Gastrocnemius medialis (tissue), 4 donors: Measurements from ENCODE around the gene ADARB2.

Experiments used
- CTCF ChIP-seq, 5 experiments: fragments of 450-650 bp in 3 of 5; fragments of 200-600 bp in 2 of 5; sonication (generic) in 2 of 5; IDR thresholded peaks in 4 of 5; conservative IDR thresholded peaks in 1 of 5; 1 replicate in 4 of 5; 2 replicates in 1 of 5; pipeline ENCODE4 v1.5.1; 2016 to 2019; ENCODE audit warnings: antibody characterized with exemption in 5 of 5, mild to moderate bottlenecking in 3 of 5, moderate library complexity in 3 of 5
- POLR2A ChIP-seq, 2 donors: fragments of 450-650 bp; IDR thresholded peaks; one replicate each; pipeline ENCODE4 v1.6.1; 2017; ENCODE audit warnings: antibody characterized with exemption in 2 of 2, mild to moderate bottlenecking in 2 of 2, moderate library complexity in 2 of 2

DNA sequence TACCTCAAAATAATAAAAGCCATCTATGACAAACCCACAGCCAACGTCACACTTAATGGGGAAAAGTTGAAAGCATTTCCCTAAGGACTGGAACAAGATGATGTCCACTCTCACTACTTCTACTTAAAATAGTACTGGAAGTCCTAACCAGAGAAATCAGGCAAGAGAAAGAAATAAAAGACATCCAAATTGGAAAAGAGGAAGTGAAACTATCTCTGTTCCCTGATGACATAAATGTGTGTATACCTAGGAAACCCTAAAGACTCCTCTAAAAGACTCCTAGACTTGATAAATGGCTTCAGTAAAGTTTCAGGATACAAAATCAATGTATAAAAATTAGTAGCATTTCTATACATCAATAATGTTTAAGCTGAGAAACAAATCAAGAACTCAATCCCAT is 367.0 kb downstream of the ADARB2 start:
- no peak for TF ChIP-seq POLR2A (IDR thresholded peaks at IDR 0.05)
- TF ChIP-seq CTCF (IDR thresholded peaks at IDR 0.05 in 4 of 5, conservative IDR thresholded peaks at IDR 0.05 in 1 of 5): no peak
